ENCODE data around the gene KRT84. TPM values are rescaled to one million over a fixed set of nuclear protein-coding genes. Genes with fewer than 3 reads are reported as not detected.

Gene KRT84
- total RNA-seq, 1 donor from 2014 or later = not detected

DNA sequence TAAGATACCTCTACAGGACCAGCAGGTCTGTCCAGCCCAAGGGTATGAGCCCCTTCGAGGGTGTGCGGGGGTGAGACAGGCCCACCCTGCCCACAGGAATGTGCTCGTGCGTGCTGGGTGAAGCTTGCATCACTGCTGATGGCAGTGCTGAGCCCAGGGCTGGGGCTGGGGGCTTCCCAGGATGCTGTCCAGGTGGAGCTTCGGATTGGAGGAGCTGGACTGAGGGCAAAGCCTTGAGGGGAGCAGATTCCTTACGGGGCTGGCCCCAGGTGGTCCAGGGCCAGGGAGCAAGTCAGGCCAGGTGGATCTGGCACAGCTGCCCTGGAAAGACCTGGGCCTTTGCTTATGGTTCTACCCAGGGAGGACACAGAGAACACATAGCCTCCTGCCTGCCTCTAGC lies 15.6 kb downstream of the KRT84 start:
- H3K4me3 Mint-ChIP-seq = no peak overlapping the region
- no peak overlapping the region for H3K27ac Mint-ChIP-seq
- no peaks in the 10 kb centered on the region for H3K4me1 Mint-ChIP-seq
- intact Hi-C loops (cut with micrococcal nuclease) = no loop called here
- ChIA-PET CTCF (interaction anchor here (1.2 kb wide), 1 partner anchor 501 kb away, joined by 3 read pairs; no protein-coding TSS in a partner anchor), POLR2A (no interaction called here)
- TF ChIP-seq, protein P1, sequence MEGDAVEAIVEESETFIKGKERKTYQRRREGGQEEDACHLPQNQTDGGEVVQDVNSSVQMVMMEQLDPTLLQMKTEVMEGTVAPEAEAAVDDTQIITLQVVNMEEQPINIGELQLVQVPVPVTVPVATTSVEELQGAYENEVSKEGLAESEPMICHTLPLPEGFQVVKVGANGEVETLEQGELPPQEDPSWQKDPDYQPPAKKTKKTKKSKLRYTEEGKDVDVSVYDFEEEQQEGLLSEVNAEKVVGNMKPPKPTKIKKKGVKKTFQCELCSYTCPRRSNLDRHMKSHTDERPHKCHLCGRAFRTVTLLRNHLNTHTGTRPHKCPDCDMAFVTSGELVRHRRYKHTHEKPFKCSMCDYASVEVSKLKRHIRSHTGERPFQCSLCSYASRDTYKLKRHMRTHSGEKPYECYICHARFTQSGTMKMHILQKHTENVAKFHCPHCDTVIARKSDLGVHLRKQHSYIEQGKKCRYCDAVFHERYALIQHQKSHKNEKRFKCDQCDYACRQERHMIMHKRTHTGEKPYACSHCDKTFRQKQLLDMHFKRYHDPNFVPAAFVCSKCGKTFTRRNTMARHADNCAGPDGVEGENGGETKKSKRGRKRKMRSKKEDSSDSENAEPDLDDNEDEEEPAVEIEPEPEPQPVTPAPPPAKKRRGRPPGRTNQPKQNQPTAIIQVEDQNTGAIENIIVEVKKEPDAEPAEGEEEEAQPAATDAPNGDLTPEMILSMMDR (IDR thresholded peaks at IDR 0.05) = no peak
- ATAC-seq (ENCODE audit: low read depth) (no peak), DNase-seq (no peak)
- H3K27me3 Mint-ChIP-seq = peaks cover 16% of the 10 kb centered on the region
- H3K9me3 Mint-ChIP-seq = peaks cover 6% of the 10 kb centered on the region
- no peaks in the 10 kb centered on the region for H3K36me3 Mint-ChIP-seq (ENCODE audit: low read depth)

DNA sequence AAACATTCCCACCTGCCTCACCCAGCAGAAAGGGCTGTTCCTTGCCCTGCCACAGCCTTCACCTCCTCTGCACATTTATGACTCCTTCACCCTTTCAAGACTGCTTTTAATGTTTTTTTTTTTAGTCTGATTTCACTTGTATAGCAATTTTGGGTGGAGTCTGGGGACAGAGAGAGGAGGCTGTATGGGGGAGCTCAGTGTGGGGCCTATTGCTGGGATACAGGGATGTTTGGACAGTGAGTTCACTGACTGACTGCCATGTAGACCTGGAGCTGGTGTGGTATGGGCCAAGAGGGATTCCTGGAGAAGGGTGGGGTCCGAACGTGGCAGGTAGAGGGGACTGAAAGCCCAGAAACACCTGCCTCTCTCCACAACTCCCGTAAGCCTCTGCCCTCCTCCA lies 16.2 kb downstream of the KRT84 start:
- intact Hi-C loops (cut with micrococcal nuclease) = no loop called here
- Mint-ChIP-seq H3K9me3 (peaks cover 4% of the 10 kb centered on the region), H3K4me3 (no peak overlapping the region), H3K36me3 (ENCODE audit: low read depth) (no peaks in the 10 kb centered on the region), H3K4me1 (no peaks in the 10 kb centered on the region), H3K27ac (no peak overlapping the region), H3K27me3 (peaks cover 16% of the 10 kb centered on the region)
- ATAC-seq (ENCODE audit: low read depth) = no peak
- no peak for DNase-seq
- ChIA-PET POLR2A (interaction anchor here (0.6 kb wide), 1 partner anchor 345 kb away, joined by 5 read pairs; no protein-coding TSS in a partner anchor), CTCF (interaction anchor here (1.2 kb wide), 1 partner anchor 501 kb away, joined by 3 read pairs; no protein-coding TSS in a partner anchor)
- TF ChIP-seq, protein P1 (IDR thresholded peaks at IDR 0.05) = no peak

DNA sequence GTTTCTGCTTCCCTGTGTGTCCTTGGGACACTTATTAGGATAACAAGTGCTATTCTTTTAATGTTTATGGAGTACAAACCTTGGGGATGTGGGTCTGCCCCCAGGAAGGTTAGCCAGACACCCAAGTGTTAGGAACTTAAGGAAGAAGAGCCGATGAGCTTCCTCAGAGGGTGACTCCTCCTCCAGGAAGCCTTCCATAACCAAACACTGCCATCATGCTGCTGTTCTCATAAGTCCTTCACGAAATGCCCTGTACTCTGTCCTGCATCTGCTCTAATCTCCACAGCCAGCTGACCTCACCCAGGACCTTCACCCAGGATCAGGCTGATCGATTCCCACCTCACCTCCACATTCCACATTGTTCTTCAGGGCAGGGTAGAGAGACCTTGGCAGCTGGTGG lies 16.9 kb downstream of the KRT84 start:
- CTCF ChIA-PET = no interaction called here
- no peak overlapping the region for H3K27ac Mint-ChIP-seq

DNA sequence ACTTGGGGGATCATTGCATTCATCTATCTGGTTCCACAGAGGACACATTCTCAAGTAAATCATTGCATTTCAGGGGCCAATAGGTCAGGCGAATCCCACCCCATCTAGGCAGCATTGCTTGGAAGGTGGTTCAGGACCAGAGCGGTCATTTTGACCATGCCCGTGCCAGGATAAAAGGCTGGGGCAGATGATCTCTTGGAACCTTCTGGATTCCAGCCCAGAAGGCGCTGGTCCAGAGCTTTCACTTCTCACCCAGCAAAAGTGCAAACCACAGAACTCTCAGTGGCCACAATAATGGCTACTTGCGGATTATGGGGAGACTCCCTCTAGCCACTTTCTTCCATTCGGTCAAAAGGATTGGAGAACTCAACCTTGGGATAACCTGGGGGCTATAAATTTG lies 17.6 kb downstream of the KRT84 start:
- Mint-ChIP-seq H3K27ac (no peak overlapping the region), H3K4me3 (no peak overlapping the region), H3K4me1 (no peaks in the 10 kb centered on the region), H3K36me3 (ENCODE audit: low read depth) (no peaks in the 10 kb centered on the region), H3K27me3 (peaks cover 16% of the 10 kb centered on the region), H3K9me3 (no peaks in the 10 kb centered on the region)
- CTCF ChIA-PET = no interaction called here
- ATAC-seq (ENCODE audit: low read depth) = no peak
- TF ChIP-seq, protein P1 (IDR thresholded peaks at IDR 0.05) = no peak
- DNase-seq = no peak
- intact Hi-C loops (cut with micrococcal nuclease) = no loop called here
- POLR2A ChIA-PET = no interaction called here

More for the DNA sequence above, 16.9 kb downstream of the KRT84 start:
- peaks cover 16% of the 10 kb centered on the region for H3K27me3 Mint-ChIP-seq
- DNase-seq (no peak), ATAC-seq (ENCODE audit: low read depth) (no peak)
- no peak overlapping the region for H3K4me3 Mint-ChIP-seq
- POLR2A ChIA-PET = interaction anchor here (0.6 kb wide), 1 partner anchor 345 kb away, joined by 5 read pairs; no protein-coding TSS in a partner anchor
- intact Hi-C loops (cut with micrococcal nuclease) = no loop called here
- H3K4me1 Mint-ChIP-seq = no peaks in the 10 kb centered on the region
- TF ChIP-seq, protein P1 (IDR thresholded peaks at IDR 0.05) = no peak
- H3K9me3 Mint-ChIP-seq = no peaks in the 10 kb centered on the region
- no peaks in the 10 kb centered on the region for H3K36me3 Mint-ChIP-seq (ENCODE audit: low read depth)

DNA sequence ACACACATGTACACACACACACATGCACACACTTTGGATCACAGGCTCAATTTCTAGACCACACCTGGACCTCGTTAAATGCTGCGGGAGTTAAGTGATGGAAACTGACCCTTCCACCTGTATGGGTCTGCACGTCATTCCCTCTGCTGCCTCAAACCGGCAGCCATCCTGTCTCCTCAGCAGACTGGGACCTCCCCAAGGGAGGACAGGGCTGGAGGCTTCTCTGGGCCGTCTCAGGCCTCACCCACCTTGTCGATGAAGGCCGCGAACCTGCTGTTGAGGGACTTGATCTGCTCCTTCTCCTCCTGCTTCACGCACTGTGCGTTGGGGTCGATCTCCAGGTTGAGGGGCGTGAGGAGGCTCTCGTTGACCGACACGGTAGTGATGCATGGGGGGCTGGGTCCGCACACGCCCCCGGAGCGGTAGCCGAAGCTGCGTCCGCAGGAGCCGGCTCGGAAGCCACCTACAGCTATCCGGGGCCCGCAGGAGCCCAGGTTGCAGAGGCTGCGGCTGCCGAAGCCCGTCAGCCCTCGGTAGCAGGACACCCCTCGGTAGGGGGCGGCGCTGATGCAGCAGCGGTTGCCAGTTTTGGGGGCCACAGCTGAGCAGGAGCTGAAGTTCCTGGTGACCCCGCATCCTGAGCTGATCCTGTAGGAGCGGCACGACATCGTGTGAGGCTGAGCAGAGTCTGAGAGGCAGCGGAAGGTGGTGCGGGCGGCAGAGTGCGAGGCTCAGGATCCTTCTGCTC lies 18.5 kb downstream of the KRT84 start, which contains the start of gene KRT85:
Gene KRT85, minus strand, starts transcription at position 744 of the 748 bp plus-strand sequence. Its CDS starts 76 bp downstream, at position 668.
- TF ChIP-seq, protein P1 (IDR thresholded peaks at IDR 0.05) = no peak
- no peaks in the 10 kb centered on the region for H3K36me3 Mint-ChIP-seq (ENCODE audit: low read depth)
- intact Hi-C loops (cut with micrococcal nuclease) = no loop called here
- H3K27me3 Mint-ChIP-seq = peaks cover 16% of the 10 kb centered on the region
- ATAC-seq (ENCODE audit: low read depth) (no peak), DNase-seq (no peak)
- no peak within 1 kb of the TSS for H3K4me3 Mint-ChIP-seq
- H3K9me3 Mint-ChIP-seq = no peaks in the 10 kb centered on the region
- POLR2A ChIA-PET = no interaction called here
- H3K4me1 Mint-ChIP-seq = no peaks in the 10 kb centered on the region
- no peak within 1 kb of the TSS for H3K27ac Mint-ChIP-seq
- CTCF ChIA-PET = no interaction called here
